Astrocyte (in vitro differentiated cells and primary cell): Measurements from ENCODE around the gene WSB1. TPM values are rescaled to one million over a fixed set of nuclear protein-coding genes. Genes with fewer than 3 reads are reported as not detected.

Experiments
- DNase-seq: peaks from one replicate; pipeline ENCODE4 v3.0.0-alpha.2; 2010; ENCODE audit warnings: low read depth
- FAIRE-seq: peaks from 2 replicates; lab custom pipeline; 2011; peaks lifted over from hg19 to GRCh38; lab: Jason Lieb, UNC
- H2AFZ ChIP-seq: 2 replicates; pipeline ENCODE4 v1.6.0; 2012; ENCODE audit warnings: low read depth, low read length, inconsistent platforms
- H3K27ac ChIP-seq: 2 replicates; pipeline ENCODE4 v1.5.1; 2011; ENCODE audit warnings: low read depth, low read length, inconsistent platforms
- H3K27me3 ChIP-seq: 2 replicates; pipeline ENCODE4 v1.6.0; 2011; ENCODE audit warnings: low read length, inconsistent platforms; ENCODE audit not compliant: insufficient read depth
- H3K36me3 ChIP-seq: 2 replicates; pipeline ENCODE4 v1.5.1; 2011; ENCODE audit warnings: low read length, inconsistent platforms; ENCODE audit not compliant: insufficient read depth
- H3K4me1 ChIP-seq: 2 replicates; pipeline ENCODE4 v1.5.1; 2011; ENCODE audit warnings: low read length, inconsistent platforms; ENCODE audit not compliant: insufficient read depth
- H3K4me2 ChIP-seq: 2 replicates; pipeline ENCODE4 v1.6.0; 2012; ENCODE audit warnings: low read length, inconsistent platforms
- H3K4me3 ChIP-seq: 2 replicates; pipeline ENCODE4 v1.5.1; 2011; ENCODE audit warnings: low read depth, mild to moderate bottlenecking, low read length, inconsistent platforms; ENCODE audit not compliant: insufficient read depth
- H3K79me2 ChIP-seq: 2 replicates; pipeline ENCODE4 v1.6.0; 2012; ENCODE audit warnings: mild to moderate bottlenecking, low read length, inconsistent platforms; ENCODE audit not compliant: insufficient read depth
- H3K9ac ChIP-seq: 2 replicates; pipeline ENCODE4 v1.6.0; 2012; ENCODE audit warnings: mild to moderate bottlenecking, low read length, inconsistent platforms
- H3K9me3 ChIP-seq: 2 replicates; pipeline ENCODE4 v1.5.1; 2012; ENCODE audit warnings: low read depth, mild to moderate bottlenecking, low read length, inconsistent platforms; ENCODE audit not compliant: insufficient read depth
- H4K20me1 ChIP-seq: 2 replicates; pipeline ENCODE4 v1.6.0; 2012; ENCODE audit warnings: low read length, inconsistent platforms; ENCODE audit not compliant: insufficient read depth
- H3K27ac Mint-ChIP-seq: one replicate; pipeline ENCODE4 v1.8.0; 2021; ENCODE audit warnings: mild to moderate bottlenecking, mixed read lengths; ENCODE audit not compliant: unreplicated experiment
- H3K27me3 Mint-ChIP-seq: one replicate; pipeline ENCODE4 v1.8.0; 2021; ENCODE audit warnings: low read depth, mixed read lengths; ENCODE audit not compliant: unreplicated experiment
- H3K36me3 Mint-ChIP-seq: one replicate; pipeline ENCODE4 v1.8.0; 2021; ENCODE audit warnings: low read depth, mixed read lengths; ENCODE audit not compliant: unreplicated experiment
- H3K4me1 Mint-ChIP-seq: one replicate; pipeline ENCODE4 v1.8.0; 2021; ENCODE audit warnings: low read depth, mixed read lengths; ENCODE audit not compliant: unreplicated experiment
- H3K4me3 Mint-ChIP-seq: one replicate; pipeline ENCODE4 v1.8.0; 2021; ENCODE audit warnings: mild to moderate bottlenecking, moderate library complexity, mixed read lengths; ENCODE audit not compliant: unreplicated experiment
- H3K9me3 Mint-ChIP-seq: one replicate; pipeline ENCODE4 v1.8.0; 2021; ENCODE audit warnings: mild to moderate bottlenecking, mixed read lengths; ENCODE audit not compliant: unreplicated experiment
- CTCF ChIP-seq: IDR thresholded peaks from 2 replicates; pipeline ENCODE4 v1.5.1; 2011; ENCODE audit warnings: low read depth, mild to moderate bottlenecking, inconsistent platforms, low read length, moderate library complexity; ENCODE audit not compliant: insufficient read depth
- EZH2 ChIP-seq: IDR thresholded peaks from 2 replicates; pipeline ENCODE4 v1.6.1; 2012; ENCODE audit warnings: mild to moderate bottlenecking, low read length, inconsistent platforms; ENCODE audit not compliant: insufficient read depth
- total RNA-seq: library from RNA; stranded (reverse); gene quantifications from 2 replicates; pipeline ENCODE4 v1.2.1, GENCODE V29; 2021

Gene WSB1
- total RNA-seq, 1 donor from 2014 or later: 217 TPM

GRCh38 chr17:27263386-27263785 lies 30.5 kb upstream of the WSB1 start:
- TF ChIP-seq CTCF (no peak), EZH2 (no peak)
- Mint-ChIP-seq H3K27ac (no peak overlapping the region), H3K9me3 (peaks cover 2% of the 10 kb centered on the region)

DNA sequence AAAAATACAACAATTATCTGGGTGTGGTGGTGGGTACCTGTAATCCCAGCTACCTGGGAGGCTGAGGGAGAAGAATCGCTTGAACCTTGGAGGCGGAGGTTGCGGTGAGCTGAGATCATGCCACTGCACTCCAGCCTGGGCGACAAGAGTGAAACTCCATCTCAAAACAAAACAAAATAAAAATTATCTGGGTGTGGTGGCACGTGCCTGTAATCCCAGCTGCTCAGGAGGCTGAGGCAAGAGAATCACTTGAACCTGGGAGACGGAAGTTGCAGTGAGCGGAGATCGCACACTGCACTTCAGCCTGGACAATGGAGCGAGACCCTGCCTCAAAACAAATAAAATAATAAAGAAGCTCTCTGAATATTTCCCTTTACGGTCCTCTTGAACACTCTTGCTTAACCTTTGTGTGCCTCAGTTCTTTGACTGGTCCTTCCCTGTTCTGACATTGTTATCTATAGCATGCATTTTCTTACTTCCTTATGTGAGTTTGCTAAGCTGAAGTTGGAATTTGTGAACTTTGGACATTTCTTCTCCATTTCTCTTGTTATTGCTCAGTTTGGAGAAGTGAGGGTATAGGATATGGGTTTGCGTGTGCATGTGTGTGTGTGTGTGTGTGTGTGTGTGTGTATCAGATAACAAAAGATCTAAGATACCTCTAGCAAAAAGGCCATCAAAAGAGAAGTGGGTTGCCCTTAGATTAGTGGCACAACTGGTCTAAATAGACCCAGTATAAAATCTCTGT lies 29.7 kb upstream of the WSB1 start:
- no peaks in the 10 kb centered on the region for H3K4me1 ChIP-seq
- TF ChIP-seq CTCF (no peak), EZH2 (no peak)
- H3K9ac ChIP-seq: no peak overlapping the region
- no peak overlapping the region for H3K4me3 ChIP-seq
- peaks cover 6% of the 10 kb centered on the region for H3K27me3 ChIP-seq
- Mint-ChIP-seq H3K4me3 (no peak overlapping the region), H3K9me3 (peaks cover 2% of the 10 kb centered on the region), H3K36me3 (no peaks in the 10 kb centered on the region), H3K27me3 (peaks cover 9% of the 10 kb centered on the region), H3K27ac (no peak overlapping the region), H3K4me1 (no peaks in the 10 kb centered on the region)
- H3K27ac ChIP-seq: no peak overlapping the region
- DNase-seq (no peak), FAIRE-seq (no peak)
- H2AFZ ChIP-seq: no peak overlapping the region
- H3K4me2 ChIP-seq: no peak overlapping the region
- no peaks in the 10 kb centered on the region for H3K36me3 ChIP-seq
- H3K79me2 ChIP-seq: no peaks in the 10 kb centered on the region
- no peaks in the 10 kb centered on the region for H4K20me1 ChIP-seq
- H3K9me3 ChIP-seq: no peaks in the 10 kb centered on the region

More at GRCh38 chr17:27263386-27263785, 30.5 kb upstream of the WSB1 start:
- H3K9me3 ChIP-seq: no peaks in the 10 kb centered on the region
- no peaks in the 10 kb centered on the region for H3K36me3 Mint-ChIP-seq
- no peak overlapping the region for H2AFZ ChIP-seq
- H3K79me2 ChIP-seq: no peaks in the 10 kb centered on the region
- H3K4me1 ChIP-seq: no peaks in the 10 kb centered on the region
- no peak overlapping the region for H3K4me3 ChIP-seq
- H3K36me3 ChIP-seq: no peaks in the 10 kb centered on the region
- FAIRE-seq: no peak
- DNase-seq: no peak
- no peaks in the 10 kb centered on the region for H3K27me3 ChIP-seq
- H3K27me3 Mint-ChIP-seq: peaks cover 5% of the 10 kb centered on the region
- no peaks in the 10 kb centered on the region for H3K4me1 Mint-ChIP-seq
- no peak overlapping the region for H3K4me2 ChIP-seq
- H3K27ac ChIP-seq: no peak overlapping the region
- no peak overlapping the region for H3K4me3 Mint-ChIP-seq
- no peaks in the 10 kb centered on the region for H4K20me1 ChIP-seq
- H3K9ac ChIP-seq: no peak overlapping the region

- Histone ChIP-seq H3K79me2 (no peaks in the 10 kb centered on the region), H3K36me3 (no peaks in the 10 kb centered on the region), H3K9me3 (no peaks in the 10 kb centered on the region), H3K4me1 (no peaks in the 10 kb centered on the region), H3K4me2 (no peak overlapping the region), H3K27me3 (peaks cover 7% of the 10 kb centered on the region), H3K9ac (no peak overlapping the region), H3K27ac (no peak overlapping the region), H3K4me3 (no peak overlapping the region), H4K20me1 (no peaks in the 10 kb centered on the region), H2AFZ (no peak overlapping the region)
- H3K27ac Mint-ChIP-seq: no peak overlapping the region
- H3K27me3 Mint-ChIP-seq: peaks cover 9% of the 10 kb centered on the region
- no peaks in the 10 kb centered on the region for H3K36me3 Mint-ChIP-seq
- no peaks in the 10 kb centered on the region for H3K4me1 Mint-ChIP-seq
- no peak for TF ChIP-seq EZH2
- TF ChIP-seq CTCF: no peak
- FAIRE-seq (no peak), DNase-seq (no peak)
- H3K4me3 Mint-ChIP-seq: no peak overlapping the region
- no peaks in the 10 kb centered on the region for H3K9me3 Mint-ChIP-seq
Measured at GRCh38 chr17:27265333-27265732, 28.6 kb upstream of the WSB1 start.
